ENCODE measurements around the gene SPSB4.

Gene SPSB4

DNA sequence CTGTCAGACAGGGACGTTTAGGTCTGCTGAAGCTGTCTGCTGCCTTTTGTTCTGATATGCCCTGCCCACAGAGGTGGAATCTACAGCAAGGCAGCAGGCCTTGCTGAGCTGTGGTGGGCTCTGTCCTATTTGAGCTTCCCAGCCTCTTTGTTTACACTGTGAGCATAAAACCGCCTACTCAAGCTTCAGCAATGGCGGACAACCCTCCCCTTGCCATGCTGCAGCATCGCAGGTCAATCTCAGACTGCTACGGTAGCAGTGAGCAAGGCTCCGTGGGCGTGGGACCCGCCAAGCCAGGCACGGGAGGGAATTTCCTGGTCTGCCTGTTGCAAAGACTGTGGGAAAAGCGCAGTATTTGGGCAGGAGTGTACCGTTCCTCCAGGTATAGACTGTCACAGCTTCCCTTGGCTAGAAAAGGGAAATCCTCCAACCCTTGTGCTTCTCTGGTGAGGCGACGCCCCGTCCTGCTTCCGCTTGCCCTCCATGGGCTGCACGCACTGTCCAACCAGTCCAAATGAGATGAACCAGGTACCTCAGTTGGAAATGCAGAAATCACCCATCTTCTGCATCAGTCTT is 71.4 kb downstream of the SPSB4 start:
- H3K27ac ChIP-seq (replicated peaks; ENCODE audit: low read length) = peak overlapping the region; percentile 57
- no peaks in the 10 kb centered on the region for H3K27me3 ChIP-seq (ENCODE audit: control insufficient read depth in 3 of 3, insufficient read depth in 3 of 3, low read depth in 1 of 3, low read length in 3 of 3)
- H3K79me1 ChIP-seq (ENCODE audit: low read depth, low read length) = peaks cover 2% of the 10 kb centered on the region
- WGBS, 2 donors (ENCODE audit: extremely low coverage in 2 of 2, insufficient read length in 2 of 2, insufficient replicate concordance in 1 of 2) = no CpG with 5 or more reads among the region's 16 CpGs
- no peak overlapping the region for H3K4me2 ChIP-seq (ENCODE audit: insufficient read depth, low read length, poor library complexity, severe bottlenecking)
- no peak overlapping the region for H3K4me3 ChIP-seq (ENCODE audit: low read length in 2 of 2)
- peak overlapping the region; percentile 49 for H3K23ac ChIP-seq (ENCODE audit: low read depth, low read length, poor library complexity)
- peaks cover 0 to 47% of the 10 kb centered on the region in 2 donors for H3K36me3 ChIP-seq (replicated peaks in 1 of 2; ENCODE audit: control insufficient read depth in 2 of 2, insufficient read depth in 2 of 2, low read length in 2 of 2)
- H3K4ac ChIP-seq (ENCODE audit: low read length) = no peak overlapping the region
- H3K9ac ChIP-seq (ENCODE audit: low read depth, low read length, poor library complexity) = peak overlapping the region; percentile 52
- no peak overlapping the region for H2BK120ac ChIP-seq (ENCODE audit: low read depth, low read length)
- H2BK12ac ChIP-seq (ENCODE audit: low read length) = no peak overlapping the region
- H3K18ac ChIP-seq (ENCODE audit: low read length) = peak overlapping the region; percentile 82
- no peak overlapping the region for H2AK5ac ChIP-seq (ENCODE audit: low read depth, low read length)
- H4K8ac ChIP-seq (ENCODE audit: low read depth, low read length) = no peak overlapping the region
- H3K14ac ChIP-seq (ENCODE audit: low read length) = peak overlapping the region; percentile 58
- H2BK15ac ChIP-seq (ENCODE audit: low read length) = no peak overlapping the region
- no peak overlapping the region for H4K91ac ChIP-seq (ENCODE audit: low read depth, low read length, poor library complexity)
- no peak overlapping the region for H2BK5ac ChIP-seq (ENCODE audit: low read length)
- DNase-seq (ENCODE audit: low spot score) = no peak
- peaks cover 0 to 32% of the 10 kb centered on the region in 2 donors for H3K9me3 ChIP-seq (replicated peaks in 1 of 2; ENCODE audit: control insufficient read depth in 2 of 2, insufficient read depth in 1 of 2, low read depth in 1 of 2, low read length in 2 of 2)
- peaks cover 7 to 9% of the 10 kb centered on the region in 2 donors for H3K4me1 ChIP-seq (ENCODE audit: control insufficient read depth in 2 of 2, insufficient read depth in 1 of 2, low read depth in 1 of 2, low read length in 2 of 2)
- H2AFZ ChIP-seq (ENCODE audit: low read length) = no peak overlapping the region

DNA sequence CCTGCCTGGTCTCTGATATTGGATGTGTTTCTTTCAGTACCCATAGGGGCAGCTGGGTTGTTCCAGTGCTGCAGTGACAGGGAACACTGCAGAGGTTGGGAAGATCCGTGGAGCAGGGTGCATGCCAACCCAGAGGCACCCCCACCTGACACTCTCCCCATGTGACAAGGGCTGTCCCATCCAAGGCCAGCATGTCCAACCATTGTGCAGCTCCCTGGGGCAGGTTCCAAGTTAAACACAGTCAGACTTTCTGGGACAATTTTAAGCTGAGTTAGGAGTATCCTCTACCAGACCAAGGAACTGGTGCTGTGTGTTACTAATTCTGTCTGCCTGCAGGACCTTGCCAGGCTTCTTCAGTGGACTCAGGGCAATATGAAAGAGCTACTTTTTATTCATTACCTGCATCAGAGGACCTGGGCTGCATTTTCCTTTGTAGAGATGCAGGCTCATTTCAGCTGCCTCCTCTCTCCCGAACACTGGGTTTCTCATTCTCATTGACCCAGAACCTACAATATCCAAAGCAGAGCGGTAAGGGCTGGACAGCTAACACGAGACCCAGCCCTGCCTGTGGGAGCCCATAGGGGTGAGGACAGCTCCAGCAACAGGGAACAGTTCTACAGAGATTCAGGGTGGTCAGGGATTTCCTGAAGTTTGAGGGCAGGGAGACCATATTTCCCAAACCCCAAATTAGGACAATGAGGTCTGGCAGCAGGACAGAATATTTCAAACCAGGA is 72.7 kb downstream of the SPSB4 start:
- no peak for DNase-seq (ENCODE audit: low spot score)

DNA sequence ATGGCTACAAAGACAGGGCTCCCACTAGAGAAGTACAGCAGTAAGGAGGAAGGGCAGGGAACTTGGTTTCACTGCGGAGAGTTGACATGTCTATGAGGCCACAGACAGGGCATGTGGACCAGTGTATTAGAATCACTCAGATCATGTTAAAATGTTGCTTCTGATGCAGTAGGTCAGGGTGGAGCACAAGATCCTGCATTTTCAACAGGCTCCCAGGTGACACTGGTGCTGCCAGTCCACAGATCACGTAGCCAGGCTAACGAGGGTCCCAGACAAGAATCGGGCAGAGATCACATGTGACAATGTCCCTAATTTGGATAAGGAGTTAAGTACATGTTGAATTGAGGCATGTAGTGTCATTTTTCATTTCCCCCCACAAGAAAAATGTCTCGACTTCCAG is 73.6 kb downstream of the SPSB4 start:
- no peak overlapping the region for H4K8ac ChIP-seq (ENCODE audit: low read depth, low read length)
- no peaks in the 10 kb centered on the region for H3K27me3 ChIP-seq (ENCODE audit: control insufficient read depth in 3 of 3, insufficient read depth in 3 of 3, low read depth in 1 of 3, low read length in 3 of 3)
- no peak overlapping the region for H2BK15ac ChIP-seq (ENCODE audit: low read length)
- peaks cover 2% of the 10 kb centered on the region for H3K79me1 ChIP-seq (ENCODE audit: low read depth, low read length)
- H2AK5ac ChIP-seq (ENCODE audit: low read depth, low read length) = no peak overlapping the region
- H3K36me3 ChIP-seq (replicated peaks in 1 of 2; ENCODE audit: control insufficient read depth in 2 of 2, insufficient read depth in 2 of 2, low read length in 2 of 2) = peaks cover 0 to 54% of the 10 kb centered on the region in 2 donors
- H2AFZ ChIP-seq (ENCODE audit: low read length) = no peak overlapping the region
- H2BK5ac ChIP-seq (ENCODE audit: low read length) = no peak overlapping the region
- no peak overlapping the region for H4K91ac ChIP-seq (ENCODE audit: low read depth, low read length, poor library complexity)
- H3K4me1 ChIP-seq (ENCODE audit: control insufficient read depth in 2 of 2, insufficient read depth in 1 of 2, low read depth in 1 of 2, low read length in 2 of 2) = peaks cover 9 to 19% of the 10 kb centered on the region in 2 donors
- no peak overlapping the region for H3K4ac ChIP-seq (ENCODE audit: low read length)
- no peak overlapping the region for H3K27ac ChIP-seq (replicated peaks; ENCODE audit: low read length)
- WGBS, 2 donors (ENCODE audit: extremely low coverage in 2 of 2, insufficient read length in 2 of 2, insufficient replicate concordance in 1 of 2) = no CpG with 5 or more reads among the region's 5 CpGs
- DNase-seq (ENCODE audit: low spot score) = no peak
- H2BK12ac ChIP-seq (ENCODE audit: low read length) = no peak overlapping the region
- H3K4me2 ChIP-seq (ENCODE audit: insufficient read depth, low read length, poor library complexity, severe bottlenecking) = no peak overlapping the region
- H3K9ac ChIP-seq (ENCODE audit: low read depth, low read length, poor library complexity) = no peak overlapping the region
- no peak overlapping the region for H3K23ac ChIP-seq (ENCODE audit: low read depth, low read length, poor library complexity)
- no peak overlapping the region for H2BK120ac ChIP-seq (ENCODE audit: low read depth, low read length)
- no peak overlapping the region for H3K18ac ChIP-seq (ENCODE audit: low read length)
- H3K9me3 ChIP-seq (replicated peaks in 1 of 2; ENCODE audit: control insufficient read depth in 2 of 2, insufficient read depth in 1 of 2, low read depth in 1 of 2, low read length in 2 of 2) = peaks cover 0 to 40% of the 10 kb centered on the region in 2 donors
- no peak overlapping the region for H3K4me3 ChIP-seq (ENCODE audit: low read length in 2 of 2)
- no peak overlapping the region for H3K14ac ChIP-seq (ENCODE audit: low read length)

More for the DNA sequence above, 72.7 kb downstream of the SPSB4 start:
- no peak overlapping the region for H3K4ac ChIP-seq (ENCODE audit: low read length)
- no peak overlapping the region for H3K9ac ChIP-seq (ENCODE audit: low read depth, low read length, poor library complexity)
- no peak overlapping the region for H2AK5ac ChIP-seq (ENCODE audit: low read depth, low read length)
- no peak overlapping the region for H3K27ac ChIP-seq (replicated peaks; ENCODE audit: low read length)
- no peak overlapping the region for H3K4me3 ChIP-seq (ENCODE audit: low read length in 2 of 2)
- H4K8ac ChIP-seq (ENCODE audit: low read depth, low read length) = no peak overlapping the region
- H2BK15ac ChIP-seq (ENCODE audit: low read length) = no peak overlapping the region
- no peak overlapping the region for H3K18ac ChIP-seq (ENCODE audit: low read length)
- H4K91ac ChIP-seq (ENCODE audit: low read depth, low read length, poor library complexity) = no peak overlapping the region
- WGBS, 2 donors (ENCODE audit: extremely low coverage in 2 of 2, insufficient read length in 2 of 2, insufficient replicate concordance in 1 of 2) = no CpG with 5 or more reads among the region's 4 CpGs
- H2AFZ ChIP-seq (ENCODE audit: low read length) = no peak overlapping the region
- peaks cover 0 to 50% of the 10 kb centered on the region in 2 donors for H3K36me3 ChIP-seq (replicated peaks in 1 of 2; ENCODE audit: control insufficient read depth in 2 of 2, insufficient read depth in 2 of 2, low read length in 2 of 2)
- no peak overlapping the region for H3K4me2 ChIP-seq (ENCODE audit: insufficient read depth, low read length, poor library complexity, severe bottlenecking)
- H3K14ac ChIP-seq (ENCODE audit: low read length) = no peak overlapping the region
- no peak overlapping the region for H2BK120ac ChIP-seq (ENCODE audit: low read depth, low read length)
- H3K4me1 ChIP-seq (ENCODE audit: control insufficient read depth in 2 of 2, insufficient read depth in 1 of 2, low read depth in 1 of 2, low read length in 2 of 2) = peaks cover 9 to 10% of the 10 kb centered on the region in 2 donors
- peaks cover 0 to 39% of the 10 kb centered on the region in 2 donors for H3K9me3 ChIP-seq (replicated peaks in 1 of 2; ENCODE audit: control insufficient read depth in 2 of 2, insufficient read depth in 1 of 2, low read depth in 1 of 2, low read length in 2 of 2)
- no peak overlapping the region for H2BK12ac ChIP-seq (ENCODE audit: low read length)
- no peak overlapping the region for H2BK5ac ChIP-seq (ENCODE audit: low read length)
- no peaks in the 10 kb centered on the region for H3K27me3 ChIP-seq (ENCODE audit: control insufficient read depth in 3 of 3, insufficient read depth in 3 of 3, low read depth in 1 of 3, low read length in 3 of 3)
- no peak overlapping the region for H3K23ac ChIP-seq (ENCODE audit: low read depth, low read length, poor library complexity)
- peaks cover 2% of the 10 kb centered on the region for H3K79me1 ChIP-seq (ENCODE audit: low read depth, low read length)

DNA sequence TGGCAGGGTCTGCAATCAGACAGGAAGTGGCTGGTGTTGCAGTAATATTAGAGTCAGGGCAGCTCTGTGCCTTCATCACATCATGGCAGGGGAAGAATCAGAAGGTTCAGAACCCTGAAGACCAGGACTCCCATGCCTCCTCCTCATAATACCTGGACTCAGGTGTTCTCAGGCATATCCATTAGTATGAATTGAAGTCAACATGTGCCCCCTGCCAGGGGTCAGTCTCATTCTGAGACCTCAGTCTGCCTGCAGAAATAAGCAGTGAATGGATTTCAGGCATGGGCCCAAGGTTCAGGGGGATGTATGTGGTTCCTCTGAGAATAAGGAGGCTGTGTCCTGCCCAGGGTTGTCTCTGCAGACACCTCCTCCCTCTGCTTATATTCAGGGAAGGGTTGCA is 74.2 kb downstream of the SPSB4 start:
- DNase-seq (ENCODE audit: low spot score) = no peak
- Histone ChIP-seq H2BK15ac (ENCODE audit: low read length) (no peak overlapping the region), H3K27me3 (ENCODE audit: control insufficient read depth in 3 of 3, insufficient read depth in 3 of 3, low read depth in 1 of 3, low read length in 3 of 3) (no peaks in the 10 kb centered on the region)

More for the DNA sequence above, 74.2 kb downstream of the SPSB4 start:
- Histone ChIP-seq H4K8ac (ENCODE audit: low read depth, low read length) (no peak overlapping the region), H3K18ac (ENCODE audit: low read length) (no peak overlapping the region), H3K23ac (ENCODE audit: low read depth, low read length, poor library complexity) (no peak overlapping the region), H2AK5ac (ENCODE audit: low read depth, low read length) (no peak overlapping the region), H3K36me3 (replicated peaks in 1 of 2; ENCODE audit: control insufficient read depth in 2 of 2, insufficient read depth in 2 of 2, low read length in 2 of 2) (peaks cover 0 to 54% of the 10 kb centered on the region in 2 donors), H3K4me1 (ENCODE audit: control insufficient read depth in 2 of 2, insufficient read depth in 1 of 2, low read depth in 1 of 2, low read length in 2 of 2) (peaks cover 11 to 24% of the 10 kb centered on the region in 2 donors), H3K4me3 (ENCODE audit: low read length in 2 of 2) (no peak overlapping the region), H3K9me3 (replicated peaks in 1 of 2; ENCODE audit: control insufficient read depth in 2 of 2, insufficient read depth in 1 of 2, low read depth in 1 of 2, low read length in 2 of 2) (peaks cover 0 to 40% of the 10 kb centered on the region in 2 donors), H3K27ac (replicated peaks; ENCODE audit: low read length) (no peak overlapping the region), H3K14ac (ENCODE audit: low read length) (no peak overlapping the region), H3K79me1 (ENCODE audit: low read depth, low read length) (peaks cover 2% of the 10 kb centered on the region), H2BK12ac (ENCODE audit: low read length) (no peak overlapping the region), H3K9ac (ENCODE audit: low read depth, low read length, poor library complexity) (no peak overlapping the region), H2BK5ac (ENCODE audit: low read length) (no peak overlapping the region), H2BK120ac (ENCODE audit: low read depth, low read length) (no peak overlapping the region), H3K4ac (ENCODE audit: low read length) (no peak overlapping the region), H4K91ac (ENCODE audit: low read depth, low read length, poor library complexity) (no peak overlapping the region), H3K4me2 (ENCODE audit: insufficient read depth, low read length, poor library complexity, severe bottlenecking) (no peak overlapping the region), H2AFZ (ENCODE audit: low read length) (no peak overlapping the region)

Measured in neuronal stem cell (in vitro differentiated cells).